WTC11 (cell line): ENCODE results near the gene MTURN. TPM values are rescaled to one million over a fixed set of nuclear protein-coding genes. Genes with fewer than 3 reads are reported as not detected.

Source experiments
- ATAC-seq: fragments of 200-7000 bp; cut with Tn5 transposase; 2 replicates; pipeline ENCODE4 v1.10.0; 2021; ENCODE audit warnings: mild to moderate bottlenecking, moderate library complexity
- Bru-seq: library from RNA; stranded (reverse); fragments of 400-500 nt; gene quantifications from one replicate; lab custom pipeline; 2021; lab: Mats Ljungman, UMichigan
- CTCF ChIA-PET: fragments of 300-600 bp; sonication (Branson Sonifier 250); formaldehyde crosslinking; loops from one replicate; lab custom pipeline; 2021; ENCODE audit warnings: antibody characterized with exemption; lab: Charles Lee
- POLR2A ChIA-PET: fragments of 350-600 bp; sonication (Branson Sonifier 250); formaldehyde crosslinking; loops from one replicate; lab custom pipeline; 2021; ENCODE audit warnings: antibody characterized with exemption; lab: Charles Lee
- DNase-seq: peaks from one replicate; pipeline ENCODE4 v3.0.0; 2021; ENCODE audit warnings: low spot score
- H3K27ac Mint-ChIP-seq: 2 replicates; pipeline ENCODE4 v1.8.0; 2021; ENCODE audit warnings: mixed read lengths
- H3K27me3 Mint-ChIP-seq: 2 replicates; pipeline ENCODE4 v1.8.0; 2021; ENCODE audit warnings: low read depth, mild to moderate bottlenecking, moderate library complexity, mixed read lengths
- H3K36me3 Mint-ChIP-seq: 2 replicates; pipeline ENCODE4 v1.8.0; 2021; ENCODE audit warnings: mixed read lengths
- H3K4me1 Mint-ChIP-seq: 2 replicates; pipeline ENCODE4 v1.8.0; 2022; ENCODE audit warnings: mixed read lengths
- H3K4me3 Mint-ChIP-seq: 2 replicates; pipeline ENCODE4 v1.8.0; 2021; ENCODE audit warnings: mild to moderate bottlenecking, moderate library complexity, mixed read lengths
- H3K9me3 Mint-ChIP-seq: 2 replicates; pipeline ENCODE4 v1.8.0; 2021; ENCODE audit warnings: mixed read lengths
- CBFB ChIP-seq: sonication (generic); formaldehyde crosslinking; IDR thresholded peaks from 2 replicates; pipeline ENCODE4 v1.8.1; 2022; ENCODE audit warnings: mild to moderate bottlenecking, low read depth, missing genetic modification reagents
- CREB1 ChIP-seq: sonication (generic); formaldehyde crosslinking; IDR thresholded peaks from 2 replicates; pipeline ENCODE4 v1.8.0; 2023; ENCODE audit warnings: mild to moderate bottlenecking, missing genetic modification reagents
- CREM ChIP-seq: sonication (generic); formaldehyde crosslinking; IDR thresholded peaks from 2 replicates; pipeline ENCODE4 v1.8.1; 2022; ENCODE audit warnings: mild to moderate bottlenecking, missing genetic modification reagents, moderate library complexity
- ELF4 ChIP-seq: sonication (generic); formaldehyde crosslinking; IDR thresholded peaks from 2 replicates; pipeline ENCODE4 v1.8.1; 2022; ENCODE audit warnings: low read depth, mild to moderate bottlenecking, moderate library complexity, missing genetic modification reagents
- GRHL2 ChIP-seq: fragments of 250-450 bp; sonication (Bioruptor Pico); IDR thresholded peaks from 2 replicates; pipeline ENCODE4 v1.8.0; 2022; ENCODE audit warnings: mild to moderate bottlenecking, moderate library complexity; ENCODE audit not compliant: insufficient replicate concordance, severe bottlenecking
- IRF1 ChIP-seq: sonication (generic); formaldehyde crosslinking; IDR thresholded peaks from 2 replicates; pipeline ENCODE4 v1.8.0; 2023; ENCODE audit warnings: missing genetic modification reagents
- KAT7 ChIP-seq: sonication (generic); formaldehyde crosslinking; IDR thresholded peaks from 2 replicates; pipeline ENCODE4 v1.8.1; 2023; ENCODE audit warnings: missing genetic modification reagents, mild to moderate bottlenecking, borderline replicate concordance
- MAX ChIP-seq: sonication (generic); formaldehyde crosslinking; IDR thresholded peaks from 2 replicates; pipeline ENCODE4 v1.8.0; 2022; ENCODE audit warnings: mild to moderate bottlenecking, missing genetic modification reagents
- NFYB ChIP-seq: sonication (generic); formaldehyde crosslinking; conservative IDR thresholded peaks from 2 replicates; pipeline ENCODE4 v1.8.0; 2022; ENCODE audit warnings: low read depth, missing genetic modification reagents
- PRDM15 ChIP-seq: sonication (generic); formaldehyde crosslinking; IDR thresholded peaks from 2 replicates; pipeline ENCODE4 v1.8.0; 2022; ENCODE audit warnings: missing genetic modification reagents
- RORB ChIP-seq: fragments of 250-450 bp; sonication (Bioruptor Pico); IDR thresholded peaks from 2 replicates; pipeline ENCODE4 v1.9.0; 2021; ENCODE audit warnings: mild to moderate bottlenecking
- SP1 ChIP-seq: sonication (generic); formaldehyde crosslinking; conservative IDR thresholded peaks from 2 replicates; pipeline ENCODE4 v1.8.1; 2022; ENCODE audit warnings: missing genetic modification reagents
- TEAD1 ChIP-seq: sonication (generic); formaldehyde crosslinking; IDR thresholded peaks from 2 replicates; pipeline ENCODE4 v1.8.0; 2022; ENCODE audit warnings: mild to moderate bottlenecking, missing genetic modification reagents
- TP53 ChIP-seq: sonication (generic); formaldehyde crosslinking; IDR thresholded peaks from 2 replicates; pipeline ENCODE4 v1.8.1; 2023; ENCODE audit warnings: mild to moderate bottlenecking, missing genetic modification reagents
- ZBTB21 ChIP-seq: sonication (generic); formaldehyde crosslinking; IDR thresholded peaks from 2 replicates; pipeline ENCODE4 v1.8.1; 2023; ENCODE audit warnings: mild to moderate bottlenecking, missing genetic modification reagents, borderline replicate concordance
- ZBTB43 ChIP-seq: sonication (generic); formaldehyde crosslinking; IDR thresholded peaks from 2 replicates; pipeline ENCODE4 v1.8.1; 2023; ENCODE audit warnings: mild to moderate bottlenecking, missing genetic modification reagents
- ZNF263 ChIP-seq: sonication (generic); formaldehyde crosslinking; IDR thresholded peaks from 2 replicates; pipeline ENCODE4 v1.8.1; 2022; ENCODE audit warnings: low read depth, mild to moderate bottlenecking, moderate library complexity, missing genetic modification reagents
- ZNF317 ChIP-seq: sonication (generic); formaldehyde crosslinking; IDR thresholded peaks from 2 replicates; pipeline ENCODE4 v1.8.1; 2023; ENCODE audit warnings: low read depth, mild to moderate bottlenecking, moderate library complexity, missing genetic modification reagents, borderline replicate concordance
- ZNF512 ChIP-seq: sonication (generic); formaldehyde crosslinking; IDR thresholded peaks from 2 replicates; pipeline ENCODE4 v1.8.1; 2022; ENCODE audit warnings: missing genetic modification reagents, borderline replicate concordance
- ZSCAN18 ChIP-seq: fragments of 250-450 bp; sonication (Bioruptor Pico); IDR thresholded peaks from 2 replicates; pipeline ENCODE4 v2.1.2; 2022; ENCODE audit warnings: mild to moderate bottlenecking, moderate library complexity
- long read RNA-seq, 3 experiments: library from RNA in 1 of 3; library from capped mRNA in 1 of 3; library from polyadenylated mRNA in 1 of 3; unstranded in 2 of 3; stranded (forward) in 1 of 3; transcript quantifications; one replicate each; pipeline ENCODE4 v2.0.0, GENCODE V29; 2021
- total RNA-seq: library from RNA; stranded (reverse); gene quantifications from 3 replicates; pipeline ENCODE4 v1.2.3, GENCODE V29; 2021

The MTURN gene
- 5.0 to 6.4 TPM (median 5.4 TPM) in 3 replicates for total RNA-seq
- percentile 59 among the genes with signal in this experiment for Bru-seq, nascent RNA
- long read RNA-seq, experiment 1, full-length matches to known transcripts: 5 of 10 reads
- long read RNA-seq, experiment 1, partial matches to known transcripts: 0 of 10 reads
- long read RNA-seq, experiment 1, other reads (novel, unspliced or antisense): 5 of 10 reads
- long read RNA-seq, experiment 2, full-length matches to known transcripts: 2 of 7 reads
- long read RNA-seq, experiment 2, partial matches to known transcripts: 1 of 7 reads
- long read RNA-seq, experiment 2, other reads (novel, unspliced or antisense): 4 of 7 reads
- long read RNA-seq, experiment 3: 0 reads

GRCh38 chr7:30134611-30135300 is at the start of gene MTURN:
TSS of gene MTURN (plus strand) at chr7:30134986. CDS start at chr7:30135137, 151 bp downstream.
- Mint-ChIP-seq H3K9me3 (no peaks in the 10 kb centered on the region), H3K27ac (peak within 1 kb of the TSS; percentile 93), H3K27me3 (peaks cover 47% of the 10 kb centered on the region), H3K4me1 (peaks cover 5% of the 10 kb centered on the region), H3K4me3 (peak within 1 kb of the TSS; percentile 84), H3K36me3 (no peaks in the 10 kb centered on the region)
- CTCF ChIA-PET: interaction anchor here (0.8 to 1.0 kb wide), 3 partner anchors 11 to 30 kb away, joined by 3 read pairs; no protein-coding TSS in a partner anchor
- peak; percentile 95 for DNase-seq
- TF ChIP-seq TP53 (CRISPR knock-in tag) (peak; percentile 62; the same call in 1 of the 2 replicates), TEAD1 (peak; percentile 56; the same call in 1 of the 2 replicates), CREB1 (no peak), CREM (CRISPR knock-in tag) (peak; percentile 89; the same call in 1 of the 2 replicates), ZBTB21 (CRISPR knock-in tag) (peak; percentile 99), SP1 (CRISPR knock-in tag) (peak; percentile 29), NFYB (peak; percentile 85), CBFB (CRISPR knock-in tag) (no peak), GRHL2 (CRISPR knock-in tag) (no peak)
- peak; percentile 79 for ATAC-seq
- POLR2A ChIA-PET: interaction anchor here (0.6 kb wide), 1 partner anchor 21 kb away, joined by 4 read pairs; no protein-coding TSS in a partner anchor

- H3K36me3 Mint-ChIP-seq: 0 out of 2 replicates have a peak, but pooled peaks cover 6% of the 10 kb centered on the region
- CTCF ChIA-PET: interaction anchor here (0.8 kb wide), 1 partner anchor 25 kb away, joined by 3 read pairs; no protein-coding TSS in a partner anchor
- no peaks in the 10 kb centered on the region for H3K9me3 Mint-ChIP-seq
- no peak overlapping the region for H3K4me3 Mint-ChIP-seq
- peaks cover 5% of the 10 kb centered on the region for H3K4me1 Mint-ChIP-seq
- ATAC-seq: no peak
- POLR2A ChIA-PET: no interaction called here
- TF ChIP-seq CREB1 (no peak), MAX (no peak), ELF4 (CRISPR knock-in tag) (no peak)
- no peak overlapping the region for H3K27ac Mint-ChIP-seq
- DNase-seq: no peak
- H3K27me3 Mint-ChIP-seq: no peaks in the 10 kb centered on the region
Observed at GRCh38 chr7:30086529-30086928, 48.3 kb upstream of the MTURN start.

GRCh38 chr7:30087371-30087770 is 47.4 kb upstream of the MTURN start:
- Mint-ChIP-seq H3K36me3 (0 out of 2 replicates have a peak, but pooled peaks cover 6% of the 10 kb centered on the region), H3K9me3 (no peaks in the 10 kb centered on the region), H3K4me1 (peaks cover 4% of the 10 kb centered on the region), H3K27me3 (no peaks in the 10 kb centered on the region), H3K4me3 (no peak overlapping the region), H3K27ac (no peak overlapping the region; the same call in 1 of the 2 replicates)
- no peak for ATAC-seq
- ChIA-PET CTCF (interaction anchor here (0.8 to 1.0 kb wide), 2 partner anchors 26 to 477 kb away, joined by 3 read pairs; no protein-coding TSS in a partner anchor), POLR2A (no interaction called here)
- no peak for DNase-seq
- TF ChIP-seq ZBTB43 (CRISPR knock-in tag): no peak
- TF ChIP-seq ZSCAN18 (CRISPR knock-in tag): no peak
- no peak for TF ChIP-seq ZNF263 (CRISPR knock-in tag)
- no peak for TF ChIP-seq PRDM15 (CRISPR knock-in tag)
- no peak for TF ChIP-seq ZNF317 (CRISPR knock-in tag)
- TF ChIP-seq RORB (CRISPR knock-in tag): no peak
- TF ChIP-seq IRF1 (CRISPR knock-in tag): no peak
- TF ChIP-seq KAT7 (CRISPR knock-in tag): no peak
- TF ChIP-seq ZNF512: no peak
